ENCODE data around the gene HSCB.
A peak's percentile ranks its signal among the peaks of the same experiment; 100 is the strongest.
"Not testable (repeated sequence)": the region's sequence is repeated elsewhere in the genome, so short reads cannot be mapped to it uniquely, and the experiment has no call there.

HSCB gene

GRCh38 chr22:28738876-28739275, 3.0 kb upstream of the HSCB start:
- not testable (repeated sequence) for FAIRE-seq; DNase-seq (ENCODE audit: low spot score)

- DNase-seq (ENCODE audit: low spot score) (no peak), FAIRE-seq (no peak)
Observed at GRCh38 chr22:28741200-28741784, 547 bp upstream of the HSCB start.

- FAIRE-seq = peak; percentile 84
- no peak for DNase-seq (ENCODE audit: low spot score)
Observed at GRCh38 chr22:28742562-28742962, 723 bp downstream of the HSCB start.

GRCh38 chr22:28743852-28744251, 2.0 kb downstream of the HSCB start:
- FAIRE-seq = no peak
- DNase-seq (ENCODE audit: low spot score) = no peak

- no peak for DNase-seq (ENCODE audit: low spot score)
Observed at GRCh38 chr22:28750471-28750881, 8.6 kb downstream of the HSCB start.

GRCh38 chr22:28754512-28754911, 12.7 kb downstream of the HSCB start:
- DNase-seq (ENCODE audit: low spot score); FAIRE-seq: not testable (repeated sequence)

More at GRCh38 chr22:28750471-28750881, 8.6 kb downstream of the HSCB start:
- FAIRE-seq = no peak

- DNase-seq (ENCODE audit: low spot score) = no peak
- no peak for FAIRE-seq
Observed at GRCh38 chr22:28759861-28760560, 18.2 kb downstream of the HSCB start.

- FAIRE-seq (no peak), DNase-seq (ENCODE audit: low spot score) (no peak)
Observed at GRCh38 chr22:28761449-28761755, 19.6 kb downstream of the HSCB start.

GRCh38 chr22:28762000-28762399, 20.2 kb downstream of the HSCB start:
- DNase-seq (ENCODE audit: low spot score); FAIRE-seq: not testable (repeated sequence)

GRCh38 chr22:28766628-28767027, 24.8 kb downstream of the HSCB start:
- no peak for DNase-seq (ENCODE audit: low spot score)
- no peak for FAIRE-seq

- FAIRE-seq (no peak), DNase-seq (ENCODE audit: low spot score) (no peak)
Observed at GRCh38 chr22:28768701-28769393, 27.0 kb downstream of the HSCB start.

GRCh38 chr22:28769394-28770085, 27.7 kb downstream of the HSCB start:
- DNase-seq (ENCODE audit: low spot score) (no peak), FAIRE-seq (no peak)

GRCh38 chr22:28771195-28771791, 29.5 kb downstream of the HSCB start:
- FAIRE-seq (no peak), DNase-seq (ENCODE audit: low spot score) (no peak)

GRCh38 chr22:28772633-28773460, 31.0 kb downstream of the HSCB start, which contains the start of gene CCDC117:
TSS of gene CCDC117 (plus strand) at chr22:28772695. CDS start at chr22:28772850, 155 bp downstream.
- FAIRE-seq (peak; percentile 14), DNase-seq (ENCODE audit: low spot score) (peak; percentile 75)

- DNase-seq (ENCODE audit: low spot score) (peak; percentile 55), FAIRE-seq (peak; percentile 70)
Observed at GRCh38 chr22:28773461-28773867, 31.6 kb downstream of the HSCB start.

GRCh38 chr22:28774378-28774777, 32.5 kb downstream of the HSCB start:
- FAIRE-seq = no peak
- no peak for DNase-seq (ENCODE audit: low spot score)

GRCh38 chr22:28779833-28780232, 38.0 kb downstream of the HSCB start:
- DNase-seq (ENCODE audit: low spot score) (no peak), FAIRE-seq (no peak)

- FAIRE-seq (no peak), DNase-seq (ENCODE audit: low spot score) (no peak)
Observed at GRCh38 chr22:28780296-28780695, 38.5 kb downstream of the HSCB start.

GRCh38 chr22:28783786-28784671, 42.2 kb downstream of the HSCB start:
- FAIRE-seq (no peak), DNase-seq (ENCODE audit: low spot score) (no peak)

GRCh38 chr22:28788601-28789000, 46.8 kb downstream of the HSCB start:
- no peak for FAIRE-seq
- no peak for DNase-seq (ENCODE audit: low spot score)

All from RCC 7860 (cell line).